PC-3 (cell line): ENCODE results near the gene UBL7.

Experiments
- CTCF ChIP-seq: fragments of 300-600 bp; sonication (generic); conservative IDR thresholded peaks from 2 replicates; pipeline ENCODE4 v1.5.1; 2017; ENCODE audit warnings: antibody characterized with exemption, low read depth, mild to moderate bottlenecking, low read length
- EZH2 ChIP-seq: fragments of 300-600 bp; sonication (generic); IDR thresholded peaks from one replicate; pipeline ENCODE4 v1.6.1; 2017; ENCODE audit warnings: antibody characterized with exemption, mild to moderate bottlenecking, low read length; ENCODE audit not compliant: unreplicated experiment
- EZH2phosphoT487 ChIP-seq: fragments of 300-600 bp; sonication (generic); IDR thresholded peaks from 2 replicates; pipeline ENCODE4 v1.6.1; 2018; ENCODE audit warnings: mild to moderate bottlenecking, antibody characterized with exemption, low read length, borderline replicate concordance

GRCh38 chr15:74504418-74504817 is 43.5 kb upstream of the UBL7 start:
- TF ChIP-seq CTCF, result no peak
- no peak for TF ChIP-seq EZH2
- TF ChIP-seq EZH2phosphoT487, result no peak
